Astrocyte of the cerebellum (primary cell): Measurements from ENCODE around the gene MAP7D2.

ENCODE experiments used
- DNase-seq: peaks from one replicate; pipeline ENCODE4 v3.0.0-alpha.2; 2011; ENCODE audit warnings: low read depth
- H3K4me3 ChIP-seq: 2 replicates; pipeline ENCODE4 v1.5.1; 2011; ENCODE audit warnings: mild to moderate bottlenecking, low read depth, low read length, moderate library complexity
- CTCF ChIP-seq: IDR thresholded peaks from 2 replicates; pipeline ENCODE4 v1.5.1; 2012; ENCODE audit warnings: low read length, low read depth, moderate library complexity, mild to moderate bottlenecking; ENCODE audit errors: missing control alignments
- in situ Hi-C: cut with HindIII; loops from 2 replicates; pipeline ENCODE4 v1.10.0; 2017; ENCODE audit warnings: low sequenced_read_pairs

The MAP7D2 gene

GRCh38 chrX:20063153-20063552 is 53.6 kb downstream of the MAP7D2 start:
- in situ Hi-C loops: no loop called here
- H3K4me3 ChIP-seq: no peak overlapping the region
- no peak for TF ChIP-seq CTCF
- DNase-seq: no peak

- H3K4me3 ChIP-seq: no peak overlapping the region
- in situ Hi-C loops: no loop called here
- DNase-seq: peak; percentile 49
- TF ChIP-seq CTCF: no peak
These were observed 54.9 kb downstream of the MAP7D2 start for GRCh38 chrX:20061855-20062254.

- TF ChIP-seq CTCF: no peak
- no peak for DNase-seq
- in situ Hi-C loops: no loop called here
- H3K4me3 ChIP-seq: no peak overlapping the region
These were observed 55.6 kb downstream of the MAP7D2 start for GRCh38 chrX:20060961-20061748.

GRCh38 chrX:20059467-20060128 is 57.1 kb downstream of the MAP7D2 start:
- no peak for TF ChIP-seq CTCF
- in situ Hi-C loops: no loop called here

DNA sequence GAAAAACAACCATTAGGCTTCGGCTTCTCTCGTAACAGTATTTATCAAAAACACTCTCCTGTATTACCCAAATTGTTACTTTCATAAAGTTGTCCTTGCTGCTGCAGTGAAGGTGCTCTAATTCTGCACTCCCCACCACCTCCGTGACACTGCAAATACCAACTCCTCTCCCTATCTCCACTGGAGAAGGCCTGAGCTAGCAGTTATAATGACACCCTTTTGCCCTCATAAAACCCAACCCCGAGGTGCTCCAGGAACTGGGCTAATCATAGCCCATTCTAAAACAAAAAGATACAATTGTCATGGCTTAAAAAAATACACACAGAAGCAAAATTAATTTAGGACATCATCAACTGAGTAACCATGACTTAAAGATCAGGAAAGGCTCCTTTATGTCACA is 59.2 kb downstream of the MAP7D2 start:
- TF ChIP-seq CTCF: no peak
- in situ Hi-C loops: no loop called here
- no peak for DNase-seq
- no peak overlapping the region for H3K4me3 ChIP-seq

More at GRCh38 chrX:20059467-20060128, 57.1 kb downstream of the MAP7D2 start:
- no peak overlapping the region for H3K4me3 ChIP-seq
- no peak for DNase-seq

DNA sequence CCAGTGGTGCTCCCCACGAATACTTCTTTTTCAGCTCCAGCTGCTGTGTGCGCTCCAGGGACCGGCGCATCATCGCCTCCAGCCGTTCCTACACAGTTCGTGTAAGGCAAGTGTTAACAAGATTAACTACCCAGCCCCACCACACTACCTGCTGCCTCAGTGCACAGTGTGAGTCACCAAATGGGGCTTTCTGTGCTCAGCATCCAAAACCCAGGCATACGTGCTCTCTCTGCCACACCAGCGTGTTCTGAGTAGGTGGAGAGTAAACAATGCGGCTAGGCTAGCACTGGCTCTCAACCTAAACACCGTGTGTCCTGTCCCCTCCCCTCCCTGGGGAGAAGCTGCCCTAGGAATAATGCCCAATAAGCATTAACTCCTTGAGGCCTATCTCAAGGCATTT is 60.0 kb downstream of the MAP7D2 start:
- DNase-seq: no peak
- H3K4me3 ChIP-seq: no peak overlapping the region
- in situ Hi-C loops: no loop called here

More for the DNA sequence above, 60.0 kb downstream of the MAP7D2 start:
- TF ChIP-seq CTCF: no peak
